PFSK-1 (cell line): ENCODE data around the gene LSM14B.

Experiments used
- FOXP2 ChIP-seq: optimal IDR thresholded peaks from 2 replicates; pipeline ENCODE3; 2011; ENCODE audit warnings: borderline replicate concordance, control low read depth, inconsistent platforms; ENCODE audit not compliant: insufficient read depth; ENCODE audit errors: extremely low read length, extremely low read depth
- POLR2AphosphoS5 ChIP-seq: IDR thresholded peaks from 2 replicates; pipeline ENCODE4 v1.6.1; 2012; ENCODE audit warnings: low read depth, mild to moderate bottlenecking, control low read depth, low read length, moderate library complexity
- REST ChIP-seq, 2 experiments: IDR thresholded peaks; 2 replicates each; pipeline versions ENCODE4 v1.6.1 to v1.8.0; 2011 to 2012; ENCODE audit warnings: low read depth in 2 of 2, low read length in 2 of 2, control low read depth in 1 of 2, inconsistent platforms in 1 of 2, mild to moderate bottlenecking in 1 of 2, moderate library complexity in 1 of 2; ENCODE audit not compliant: insufficient read depth in 1 of 2
- SIN3A ChIP-seq: IDR thresholded peaks from 2 replicates; pipeline ENCODE4 v1.6.1; 2012; ENCODE audit warnings: mild to moderate bottlenecking, low read length, moderate library complexity, borderline replicate concordance; ENCODE audit not compliant: insufficient read depth
- TAF1 ChIP-seq: IDR thresholded peaks from 2 replicates; pipeline ENCODE4 v1.6.1; 2012; ENCODE audit warnings: low read length, control low read depth, borderline replicate concordance; ENCODE audit not compliant: insufficient read depth

Gene LSM14B

DNA sequence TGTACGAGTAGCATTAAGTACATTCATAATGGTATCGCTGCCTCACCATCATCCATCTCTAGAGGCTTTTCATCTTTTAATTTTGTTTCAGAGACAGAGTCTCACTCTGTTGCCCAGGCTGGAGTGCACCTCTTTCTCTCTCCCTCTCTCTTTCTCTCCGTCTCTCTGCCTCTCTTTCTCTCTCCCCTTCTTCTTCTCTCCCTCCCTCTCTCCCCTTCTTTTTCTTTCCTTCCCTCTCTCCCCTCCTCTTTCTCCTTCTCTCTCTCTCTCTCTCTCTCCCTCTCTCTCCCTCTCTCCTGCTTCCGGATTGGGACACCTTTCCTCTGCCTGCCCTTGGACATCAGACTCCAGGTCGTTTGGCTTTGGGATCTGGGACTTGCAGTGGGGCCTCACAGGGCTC, 39.0 kb upstream of the LSM14B start:
- no peak for TF ChIP-seq REST (IDR thresholded peaks at IDR 0.05; ENCODE audit: insufficient read depth in 1 of 2, low read depth in 2 of 2, low read length in 2 of 2)
- TF ChIP-seq TAF1 = no peak
- no peak for TF ChIP-seq POLR2AphosphoS5
- no peak for TF ChIP-seq SIN3A
- no peak for TF ChIP-seq FOXP2

DNA sequence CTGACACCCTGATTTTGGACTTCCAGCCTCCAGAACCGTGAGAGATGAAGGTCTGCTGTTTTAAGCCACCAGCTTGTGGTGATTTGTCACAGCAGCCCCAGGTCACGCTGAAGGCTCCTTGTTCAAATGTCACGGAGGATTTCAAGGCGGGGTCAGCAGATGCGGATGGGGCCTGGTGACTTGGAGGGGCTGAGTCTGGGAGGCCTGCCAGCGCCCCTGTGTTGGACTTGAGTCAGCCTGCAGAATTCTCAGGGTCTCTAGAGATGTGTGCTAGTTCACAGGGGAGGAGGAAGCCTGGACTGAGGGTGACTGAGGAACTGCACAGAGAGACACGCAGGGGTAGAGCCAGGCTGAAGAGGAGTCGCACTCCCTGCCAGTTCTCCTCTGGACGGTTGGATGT, 37.1 kb upstream of the LSM14B start:
- TF ChIP-seq FOXP2 (no peak), SIN3A (no peak), TAF1 (no peak), REST (IDR thresholded peaks at IDR 0.05; ENCODE audit: insufficient read depth in 1 of 2, low read depth in 2 of 2, low read length in 2 of 2) (no peak), POLR2AphosphoS5 (no peak)

DNA sequence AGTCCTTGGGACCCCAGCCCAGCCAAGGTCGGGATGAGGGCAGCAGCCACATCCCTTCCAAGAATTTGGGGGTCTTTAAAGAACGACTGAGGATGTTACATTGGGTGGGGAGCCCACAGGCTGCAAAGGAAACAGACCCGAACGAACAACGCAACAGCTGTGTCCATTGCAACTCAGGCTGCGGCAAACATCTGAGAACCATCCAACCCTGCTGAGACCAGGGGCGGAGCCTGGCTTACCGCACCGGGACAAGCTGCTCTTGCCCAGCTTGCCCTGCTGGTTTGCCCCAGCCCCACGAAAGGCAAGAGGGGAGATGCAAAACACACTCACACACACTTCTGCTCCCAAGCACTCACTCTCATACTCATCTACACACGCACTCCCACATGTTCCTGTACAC, 35.0 kb upstream of the LSM14B start:
- TF ChIP-seq FOXP2 (no peak), SIN3A (no peak), TAF1 (no peak), REST (IDR thresholded peaks at IDR 0.05; ENCODE audit: insufficient read depth in 1 of 2, low read depth in 2 of 2, low read length in 2 of 2) (no peak), POLR2AphosphoS5 (no peak)

GRCh38 chr20:62087632-62088031, 34.6 kb upstream of the LSM14B start:
- TF ChIP-seq TAF1 (no peak), REST (IDR thresholded peaks at IDR 0.05; ENCODE audit: insufficient read depth in 1 of 2, low read depth in 2 of 2, low read length in 2 of 2) (no peak), SIN3A (no peak), FOXP2 (no peak), POLR2AphosphoS5 (no peak)
